Prostate gland (tissue), 2 donors: ENCODE results near the gene TEX9. TPM values are rescaled to one million over a fixed set of nuclear protein-coding genes. Genes with fewer than 3 reads are reported as not detected.

Experiments
- DNase-seq: peaks from one replicate; pipeline ENCODE4 v3.0.0-alpha.2; 2019; ENCODE audit warnings: low spot score
- H3K27ac ChIP-seq, 2 donors: fragments of 200-600 bp; sonication (generic); 2 replicates each; pipeline ENCODE4 v1.5.1; 2017 to 2019
- H3K27me3 ChIP-seq: fragments of 200-600 bp; sonication (generic); replicated peaks from 2 replicates; pipeline ENCODE4 v1.5.1; 2019; ENCODE audit not compliant: insufficient read depth
- H3K36me3 ChIP-seq, 2 donors: fragments of 200-600 bp; sonication (generic); 1 replicate in 1 of 2; 2 replicates in 1 of 2; pipeline versions ENCODE4 v1.5.1 to v1.8.1; 2017 to 2019
- H3K4me1 ChIP-seq: fragments of 200-600 bp; sonication (generic); replicated peaks from 2 replicates; pipeline ENCODE4 v1.5.1; 2019
- H3K4me3 ChIP-seq, 2 donors: fragments of 200-600 bp; sonication (generic); 2 replicates each; pipeline ENCODE4 v1.5.1; 2017 to 2019
- H3K9me3 ChIP-seq: fragments of 200-600 bp; sonication (generic); 2 replicates; pipeline ENCODE4 v1.5.1; 2017
- CTCF ChIP-seq, 4 experiments: fragments of 200-600 bp in 2 of 4; fragments of 450-650 bp in 2 of 4; sonication (generic) in 2 of 4; IDR thresholded peaks; 1 replicate in 3 of 4; 2 replicates in 1 of 4; pipeline ENCODE4 v1.5.1; 2016 to 2019; ENCODE audit warnings: antibody characterized with exemption in 4 of 4, mild to moderate bottlenecking in 2 of 4, moderate library complexity in 2 of 4
- POLR2A ChIP-seq: fragments of 450-650 bp; IDR thresholded peaks from one replicate; pipeline ENCODE4 v1.6.1; 2016; ENCODE audit warnings: antibody characterized with exemption, mild to moderate bottlenecking
- POLR2AphosphoS5 ChIP-seq: sonication (generic); formaldehyde crosslinking; IDR thresholded peaks from one replicate; pipeline ENCODE4 v1.6.1; 2017; ENCODE audit warnings: antibody characterized with exemption
- WGBS: methylation state at CpG from one replicate; pipeline ENCODE4 v1.1.5; 2018; 5-methylcytosine and 5-hydroxymethylcytosine counted together
- intact Hi-C: fragments of 100-400 bp; cut with DNase I; formaldehyde crosslinking; loops from one replicate; pipeline ENCODE4 v1.14.2; 2022
- total RNA-seq, 2 donors: library from RNA; depleted of rRNA; stranded (reverse); fragments of >200 nt; gene quantifications; one replicate each; pipeline ENCODE4 v1.1.0, GENCODE V29; 2016

Gene TEX9
- total RNA-seq, 2 donors from 2014 or later: 8.7 to 9.4 TPM

- intact Hi-C loops: no loop called here
- no peak overlapping the region for H3K4me3 ChIP-seq
- TF ChIP-seq CTCF (IDR thresholded peaks at IDR 0.05) (no peak), POLR2AphosphoS5 (no peak), POLR2A (no peak)
- no peaks in the 10 kb centered on the region for H3K36me3 ChIP-seq
- no peaks in the 10 kb centered on the region for H3K27me3 ChIP-seq
- no peaks in the 10 kb centered on the region for H3K9me3 ChIP-seq
- WGBS: 51% methylated on average over 2 of the region's 2 CpGs
- DNase-seq: peak; percentile 10
- no peaks in the 10 kb centered on the region for H3K4me1 ChIP-seq
- no peak overlapping the region for H3K27ac ChIP-seq
Measured at GRCh38 chr15:56356616-56357015, 8.6 kb upstream of the TEX9 start.

- intact Hi-C loops: no loop called here
- H3K4me3 ChIP-seq: no peak overlapping the region
- TF ChIP-seq POLR2A (no peak), POLR2AphosphoS5 (no peak), CTCF (IDR thresholded peaks at IDR 0.05) (no peak)
- no peaks in the 10 kb centered on the region for H3K9me3 ChIP-seq
- H3K27ac ChIP-seq: no peak overlapping the region
- H3K4me1 ChIP-seq: no peaks in the 10 kb centered on the region
- H3K36me3 ChIP-seq: no peaks in the 10 kb centered on the region
- H3K27me3 ChIP-seq: no peaks in the 10 kb centered on the region
- 63% methylated on average over 7 of the region's 7 CpGs for WGBS
- DNase-seq: no peak
Measured at GRCh38 chr15:56358604-56359003, 6.6 kb upstream of the TEX9 start.

GRCh38 chr15:56361987-56362386 lies 3.2 kb upstream of the TEX9 start:
- no peak for DNase-seq
- H3K4me3 ChIP-seq: no peak overlapping the region
- no peaks in the 10 kb centered on the region for H3K27me3 ChIP-seq
- no peak overlapping the region for H3K27ac ChIP-seq
- TF ChIP-seq CTCF (IDR thresholded peaks at IDR 0.05) (no peak), POLR2AphosphoS5 (no peak), POLR2A (no peak)
- H3K36me3 ChIP-seq: no peaks in the 10 kb centered on the region
- H3K9me3 ChIP-seq: no peaks in the 10 kb centered on the region
- intact Hi-C loops: no loop called here
- H3K4me1 ChIP-seq: no peaks in the 10 kb centered on the region
- WGBS: 87% methylated on average over 1 of the region's 1 CpG

GRCh38 chr15:56366211-56366610 lies 985 bp downstream of the TEX9 start:
- DNase-seq: no peak
- Histone ChIP-seq H3K4me1 (no peaks in the 10 kb centered on the region), H3K27ac (no peak overlapping the region), H3K4me3 (peak overlapping the region; percentile 44 to 48), H3K36me3 (no peaks in the 10 kb centered on the region), H3K9me3 (no peaks in the 10 kb centered on the region), H3K27me3 (no peaks in the 10 kb centered on the region)
- TF ChIP-seq CTCF (IDR thresholded peaks at IDR 0.05): no peak
- no peak for TF ChIP-seq POLR2A
- 21% methylated on average over 2 of the region's 2 CpGs for WGBS
- intact Hi-C loops: no loop called here

GRCh38 chr15:56367156-56367555 lies 1.9 kb downstream of the TEX9 start:
- WGBS: 86% methylated on average over 3 of the region's 3 CpGs
- no peak for TF ChIP-seq CTCF (IDR thresholded peaks at IDR 0.05)
- H3K27me3 ChIP-seq: no peaks in the 10 kb centered on the region
- H3K4me3 ChIP-seq: no peak overlapping the region
- H3K36me3 ChIP-seq: no peaks in the 10 kb centered on the region
- intact Hi-C loops: no loop called here
- H3K27ac ChIP-seq: no peak overlapping the region
- no peak for DNase-seq
- no peaks in the 10 kb centered on the region for H3K9me3 ChIP-seq
- H3K4me1 ChIP-seq: no peaks in the 10 kb centered on the region
